TTC549 (cell line): ENCODE measurements around the gene STK24.

Experiments
- FAIRE-seq: peaks from 2 replicates; lab custom pipeline; 2012; peaks lifted over from hg19 to GRCh38; lab: Jason Lieb, UNC

STK24 gene

GRCh38 chr13:98471934-98472333 is 105.0 kb downstream of the STK24 start:
- no peak for FAIRE-seq

GRCh38 chr13:98470920-98471319 is 106.0 kb downstream of the STK24 start:
- no peak for FAIRE-seq

DNA sequence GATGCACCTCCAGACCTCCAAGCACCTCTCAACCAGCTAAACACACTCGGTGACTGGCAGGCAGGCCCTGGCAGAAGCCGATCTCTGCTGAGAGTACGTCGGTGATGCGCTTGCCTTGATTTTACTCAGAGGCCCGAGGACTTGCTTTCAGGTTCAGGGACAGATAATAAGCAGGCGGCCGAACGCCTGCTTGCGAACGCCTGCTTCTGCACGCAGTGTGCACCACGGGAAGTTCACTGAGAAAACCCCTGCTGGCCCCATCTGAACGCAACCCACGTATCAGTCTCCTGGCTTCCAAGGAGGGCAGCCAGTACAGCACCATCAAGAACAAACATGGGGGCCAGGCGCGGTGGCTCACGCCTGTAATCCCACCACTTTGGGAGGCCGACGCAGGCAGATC is 108.0 kb downstream of the STK24 start:
- FAIRE-seq: no peak

DNA sequence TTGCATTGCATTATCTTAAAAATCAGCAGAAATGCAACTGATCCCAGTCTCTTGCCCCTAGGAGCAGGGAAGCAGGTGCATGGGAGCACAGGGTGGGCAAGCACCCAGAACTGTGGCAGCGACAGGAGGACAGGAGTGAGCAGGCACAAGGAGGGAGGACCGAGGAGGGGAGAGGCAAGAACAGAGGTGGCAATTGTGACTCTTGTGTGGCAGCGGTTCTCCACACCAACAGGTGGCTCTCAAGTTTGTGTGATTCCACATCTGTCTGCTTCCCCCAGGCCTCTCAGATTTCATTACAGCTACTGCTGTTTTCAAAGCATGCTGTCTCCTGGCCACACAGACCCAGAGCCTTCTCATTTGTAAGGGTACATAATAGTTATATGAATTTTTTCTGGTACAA is 108.5 kb downstream of the STK24 start:
- no peak for FAIRE-seq

GRCh38 chr13:98467263-98467985 is 109.5 kb downstream of the STK24 start:
- no peak for FAIRE-seq

GRCh38 chr13:98466634-98467236 is 110.2 kb downstream of the STK24 start:
- FAIRE-seq: no peak

- no peak for FAIRE-seq
Measured at GRCh38 chr13:98462946-98463345, 114.0 kb downstream of the STK24 start.

- FAIRE-seq: no peak
Measured at GRCh38 chr13:98462241-98462882, 114.5 kb downstream of the STK24 start.

GRCh38 chr13:98461486-98462240 is 115.2 kb downstream of the STK24 start:
- no peak for FAIRE-seq

DNA sequence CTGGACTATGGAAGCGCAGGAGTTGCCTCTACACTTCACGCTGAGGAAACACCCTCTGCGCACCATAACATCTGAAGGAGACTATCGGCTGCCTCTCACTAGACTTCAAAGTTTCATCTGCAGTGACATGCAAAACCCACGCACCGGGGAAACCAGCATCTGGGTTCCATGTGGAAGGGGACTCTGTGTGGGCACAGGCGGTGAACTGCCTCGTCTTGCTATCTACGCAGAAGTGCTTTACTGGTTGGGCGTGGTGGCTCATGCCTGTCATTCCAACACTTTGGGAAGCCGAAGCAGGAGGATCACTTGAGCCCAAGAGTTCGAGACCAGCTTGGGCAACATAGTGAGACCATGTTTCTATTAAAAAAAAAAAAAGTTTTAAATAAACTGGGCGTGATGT is 116.4 kb downstream of the STK24 start:
- FAIRE-seq: no peak

DNA sequence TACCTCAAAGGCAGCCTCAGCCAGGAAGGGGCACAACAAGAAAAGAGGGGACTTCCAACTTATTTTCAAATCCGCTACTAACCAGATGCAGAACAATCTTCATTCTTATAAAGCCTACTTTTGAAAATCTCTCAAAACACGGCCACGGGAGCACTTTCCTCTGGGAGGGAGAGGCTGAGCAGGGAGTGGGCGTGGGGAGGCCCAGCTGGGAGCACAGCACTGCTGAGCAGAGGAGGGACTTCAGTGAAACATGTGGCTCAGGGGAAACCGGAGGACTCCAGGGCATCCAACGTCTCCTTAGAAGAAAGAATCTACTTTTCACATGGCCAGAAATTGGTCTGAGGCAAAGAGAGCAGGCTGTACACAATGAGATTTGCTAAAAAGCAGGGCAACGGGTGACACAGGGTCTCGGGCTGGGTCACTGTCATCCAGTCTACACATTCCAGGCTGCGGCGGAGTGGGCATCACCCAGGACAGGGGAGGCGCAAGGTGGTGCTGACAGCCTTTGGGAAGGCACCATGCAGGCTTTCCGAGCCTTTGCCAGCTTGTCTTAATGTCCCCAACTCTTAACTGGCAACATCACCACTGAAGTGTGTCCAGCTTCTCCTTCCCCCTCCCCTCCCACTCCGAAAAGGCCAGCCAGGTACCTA is 117.1 kb downstream of the STK24 start:
- FAIRE-seq: no peak

DNA sequence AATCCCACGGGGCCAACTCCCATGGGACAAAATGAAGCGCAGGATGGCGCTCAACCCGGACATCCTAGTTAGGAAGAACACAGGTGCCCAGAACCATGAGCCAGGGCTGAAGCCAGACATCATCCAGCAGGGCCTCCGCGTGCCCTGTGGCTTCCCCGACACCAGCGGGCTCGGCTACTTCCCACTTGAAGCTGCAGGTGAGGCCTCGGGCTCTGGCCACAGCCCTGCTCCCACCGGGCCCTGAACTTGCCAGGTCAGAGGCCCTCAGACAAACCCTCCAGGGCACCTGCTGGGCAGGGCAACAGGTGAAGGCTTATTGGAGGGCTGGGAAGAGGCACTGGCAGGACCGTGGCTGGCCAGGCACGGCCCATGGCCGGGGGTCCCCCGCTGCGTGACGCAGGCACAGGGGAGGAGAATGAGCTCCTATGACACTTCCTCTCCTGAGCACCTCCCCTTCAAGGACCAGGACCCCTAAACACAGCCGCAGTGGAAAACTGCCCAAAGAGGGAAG is 117.7 kb downstream of the STK24 start:
- FAIRE-seq: no peak

GRCh38 chr13:98458431-98458830 is 118.5 kb downstream of the STK24 start:
- no peak for FAIRE-seq

- no peak for FAIRE-seq
Measured at GRCh38 chr13:98457053-98457452, 119.9 kb downstream of the STK24 start.

DNA sequence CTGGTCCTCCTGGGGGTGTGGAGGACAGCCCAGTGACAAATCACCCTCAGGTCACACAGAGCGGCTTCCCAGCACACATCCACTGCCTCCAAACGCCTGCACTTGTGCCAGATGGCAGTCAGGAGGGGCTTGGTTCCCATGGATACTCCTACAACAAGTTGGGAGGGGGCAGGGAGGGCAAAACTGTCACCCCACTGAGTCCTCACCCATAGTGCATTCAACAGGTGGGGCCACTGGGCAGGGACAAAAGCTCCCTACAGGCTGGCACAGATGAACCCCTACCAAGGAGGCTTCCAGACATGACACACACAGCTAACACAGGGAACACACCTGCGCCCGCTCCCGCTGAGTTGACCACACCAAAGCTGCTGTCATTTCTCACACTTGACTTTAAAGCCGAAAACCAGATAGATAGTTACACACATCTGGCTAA is 120.5 kb downstream of the STK24 start:
- FAIRE-seq: no peak

GRCh38 chr13:98454389-98454881 is 122.5 kb downstream of the STK24 start:
- FAIRE-seq: no peak

DNA sequence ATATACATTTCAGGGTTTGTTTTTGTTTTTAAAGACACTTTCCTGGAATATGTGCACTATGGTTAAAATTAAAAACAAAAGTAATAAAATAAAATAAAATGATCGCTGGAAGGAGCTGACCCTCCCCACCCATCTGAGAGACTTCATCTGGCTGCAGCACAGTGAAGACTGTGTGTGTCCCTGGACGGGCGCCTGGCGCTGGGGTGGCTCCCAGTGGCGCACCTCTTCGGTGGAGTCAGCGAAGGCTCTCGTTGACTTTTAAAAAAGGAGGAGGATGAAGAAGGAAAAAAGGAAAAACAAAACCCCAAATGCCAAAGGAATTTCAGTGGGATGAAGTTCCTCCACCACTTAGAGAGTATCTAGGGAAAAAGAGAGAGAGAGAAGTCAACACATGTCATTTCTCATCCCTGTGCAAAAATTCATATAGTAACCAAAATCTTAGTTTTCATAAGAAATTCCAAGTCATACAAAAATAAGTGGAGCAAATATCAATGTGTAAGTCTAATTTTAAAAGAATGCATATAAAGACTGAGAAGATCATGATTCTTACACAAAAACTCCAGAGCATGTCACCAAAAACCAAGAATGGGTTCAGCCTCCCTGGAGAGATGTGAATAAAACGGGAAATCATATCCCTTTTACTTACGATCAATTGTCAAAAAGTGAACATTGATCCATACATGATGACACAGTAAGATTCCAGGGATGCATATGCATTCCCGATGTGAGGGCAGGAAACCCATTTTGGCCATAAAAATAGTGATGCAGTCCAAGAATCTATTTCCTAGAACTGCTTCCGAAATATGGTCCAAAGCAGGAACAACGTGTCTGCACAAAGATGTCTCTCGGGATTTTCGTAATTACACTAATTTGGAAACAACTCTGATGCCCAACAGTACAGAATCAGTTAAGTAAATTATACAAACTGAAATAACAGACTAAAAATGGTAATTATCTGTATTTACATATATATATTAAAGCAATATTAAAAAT is 123.8 kb downstream of the STK24 start:
- FAIRE-seq: no peak

DNA sequence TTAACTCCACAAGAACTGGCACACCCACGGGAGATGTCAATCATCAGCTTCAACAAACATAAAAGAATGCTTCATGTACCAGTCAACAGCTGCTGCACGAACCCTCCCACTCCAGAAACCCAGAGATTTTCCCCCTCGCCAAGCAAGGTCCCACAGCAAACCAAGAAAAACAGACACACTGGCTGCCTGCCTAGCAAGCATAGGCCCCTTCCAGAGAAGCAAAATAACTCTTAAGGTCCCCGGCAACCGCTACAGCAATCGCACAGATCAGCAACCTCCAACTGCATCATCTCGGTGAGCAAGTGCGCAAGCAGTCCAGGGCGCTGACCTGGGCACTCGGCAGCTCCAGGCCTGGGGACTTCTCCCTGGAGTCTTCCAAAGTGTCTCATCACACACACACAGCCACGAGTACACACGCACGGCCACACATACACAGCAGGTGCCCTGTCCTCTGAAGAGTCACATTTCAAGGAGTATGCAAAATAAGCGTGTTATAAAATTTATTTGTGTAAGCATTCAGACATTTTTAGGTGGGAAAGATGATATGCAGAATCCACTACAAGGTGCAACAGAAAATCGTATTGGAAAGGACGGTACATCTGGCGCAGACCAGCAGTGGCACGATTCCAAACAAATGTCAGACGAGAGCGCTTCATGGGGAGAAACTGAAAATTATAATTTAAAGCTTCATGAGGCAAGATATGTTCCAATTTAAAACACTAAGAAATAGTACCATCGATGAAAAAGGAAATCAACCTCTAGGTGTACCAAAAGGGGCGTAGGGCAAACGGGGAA is 125.0 kb downstream of the STK24 start:
- no peak for FAIRE-seq

DNA sequence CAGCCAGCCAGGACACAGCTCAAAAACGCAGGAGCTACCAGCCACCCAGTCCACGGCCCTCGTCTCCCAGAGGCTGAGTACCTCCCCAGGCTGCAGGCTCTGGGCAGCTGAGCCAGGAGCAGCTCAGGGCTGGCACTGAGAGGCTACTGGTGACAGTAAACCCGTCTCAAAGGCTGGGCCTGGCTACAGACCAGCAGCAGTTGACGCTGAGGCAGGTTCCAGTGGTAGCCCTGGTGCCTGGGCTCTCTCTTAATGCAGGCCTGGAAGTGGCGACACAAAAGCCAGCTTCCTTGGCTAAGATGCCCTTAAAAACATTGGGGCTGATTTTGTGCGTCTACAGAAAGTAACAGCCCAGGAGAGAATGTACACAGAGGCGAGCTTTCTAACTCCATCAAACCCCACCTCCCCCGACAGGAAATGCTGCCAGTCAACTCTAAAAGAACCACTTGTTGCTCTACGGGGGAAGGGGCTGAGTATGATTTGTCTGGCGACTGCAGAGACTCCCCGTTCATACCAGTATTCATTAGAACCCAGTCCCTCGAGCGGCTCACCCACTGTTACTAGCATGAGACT is 126.3 kb downstream of the STK24 start:
- no peak for FAIRE-seq

DNA sequence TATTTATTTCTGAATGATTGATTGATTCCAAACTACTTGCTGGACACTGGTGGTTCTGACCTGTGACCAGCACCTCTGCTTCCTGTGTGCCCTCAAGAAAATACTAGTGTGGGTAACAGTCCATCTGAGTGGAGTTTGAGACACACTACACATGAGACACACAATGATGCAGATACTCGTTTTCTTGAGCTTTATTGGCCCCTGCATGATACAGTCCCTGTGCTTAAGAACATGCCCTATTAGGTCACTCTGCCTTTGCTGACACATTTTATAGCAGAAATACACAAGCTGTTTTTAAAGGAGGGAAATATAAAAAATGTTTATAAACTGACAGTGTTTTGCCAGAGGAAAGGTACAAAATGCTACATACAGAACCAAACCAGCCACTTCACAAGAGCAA is 126.9 kb downstream of the STK24 start:
- no peak for FAIRE-seq
